H1 (cell line): ENCODE results near the gene GPR39. TPM values are rescaled to one million over a fixed set of nuclear protein-coding genes. Genes with fewer than 3 reads are reported as not detected.
A peak's percentile ranks its signal among the peaks of the same experiment; 100 is the strongest.

Experiments used
- CEBPB ChIP-seq: IDR thresholded peaks from 2 replicates; pipeline ENCODE4 v1.6.1; 2012; ENCODE audit warnings: low read depth, low read length
- CTBP2 ChIP-seq: IDR thresholded peaks from 2 replicates; pipeline ENCODE4 v1.7.0; 2011; ENCODE audit warnings: borderline replicate concordance, mild to moderate bottlenecking, moderate library complexity, mixed read lengths, low read length; ENCODE audit not compliant: insufficient read depth, insufficient read length
- EZH2 ChIP-seq: fragments of 200-600 bp; sonication (generic); IDR thresholded peaks from 2 replicates; pipeline ENCODE4 v1.7.1; 2012; ENCODE audit warnings: low read depth, mild to moderate bottlenecking, moderate library complexity, low read length, inconsistent platforms; ENCODE audit not compliant: severe bottlenecking
- JUND ChIP-seq: IDR thresholded peaks from 2 replicates; pipeline ENCODE4 v1.6.1; 2011; ENCODE audit warnings: mild to moderate bottlenecking, improper control_type of control experiment, low read length
- KDM1A ChIP-seq: fragments of 200-600, 300-600 bp; sonication (generic); IDR thresholded peaks from 2 replicates; pipeline ENCODE4 v1.7.1; 2016; ENCODE audit warnings: mild to moderate bottlenecking, low read length, borderline replicate concordance
- POLR2A ChIP-seq, 2 experiments: IDR thresholded peaks; 1 replicate in 1 of 2; 2 replicates in 1 of 2; pipeline ENCODE4 v1.6.1; 2011; ENCODE audit warnings: low read depth in 2 of 2, low read length in 2 of 2, mild to moderate bottlenecking in 2 of 2; ENCODE audit errors: control extremely low read depth in 1 of 2
- POU5F1 ChIP-seq: IDR thresholded peaks from 2 replicates; pipeline ENCODE4 v1.6.1; 2011; ENCODE audit warnings: low read depth, mild to moderate bottlenecking, low read length, moderate library complexity
- RXRA ChIP-seq: IDR thresholded peaks from 2 replicates; pipeline ENCODE4 v1.6.1; 2011; ENCODE audit warnings: low read depth, mild to moderate bottlenecking, low read length, moderate library complexity; ENCODE audit not compliant: insufficient read depth
- SP1 ChIP-seq: IDR thresholded peaks from 2 replicates; pipeline ENCODE4 v1.6.1; 2011; ENCODE audit warnings: low read depth, low read length
- TAF1 ChIP-seq: IDR thresholded peaks from 2 replicates; pipeline ENCODE4 v1.6.1; 2011; ENCODE audit warnings: mild to moderate bottlenecking, low read depth, low read length
- TEAD4 ChIP-seq: IDR thresholded peaks from 2 replicates; pipeline ENCODE4 v1.6.1; 2012; ENCODE audit warnings: low read depth, low read length, inconsistent platforms, mixed read lengths
- YY1 ChIP-seq: IDR thresholded peaks from 2 replicates; pipeline ENCODE4 v1.6.1; 2011; ENCODE audit warnings: low read depth, mild to moderate bottlenecking, low read length
- polyA plus RNA-seq, 7 experiments: library from polyadenylated mRNA; depleted of rRNA in 3 of 7; stranded (reverse) in 5 of 7; unstranded in 2 of 7; fragments of >200 nt in 5 of 7; fragments of 200-250 nt in 2 of 7; gene quantifications; 1 replicate in 5 of 7; 2 replicates in 1 of 7; 4 replicates in 1 of 7; pipeline versions ENCODE4 v1.2.1 to v1.2.3, GENCODE V29; 2011 to 2013; ENCODE audit warnings: missing spikeins in 2 of 7, mixed read lengths in 2 of 7
- total RNA-seq: library from RNA; stranded (reverse); fragmentation: NEBNext Ultra II Directional; extraction: Animal tissue kit (Norgen Biotek cat#: 25700); gene quantifications from 2 replicates; pipeline ENCODE4 v1.2.1, GENCODE V29; 2021
- TF ChIP-seq, protein P1 (sequence below): IDR thresholded peaks from 2 replicates; pipeline ENCODE4 v1.6.1; 2012; ENCODE audit warnings: low read length, inconsistent platforms

The GPR39 gene
- total and polyA plus RNA-seq, 2 of the 8 experiments (the other 6 are each of a cell fraction or from before 2014, with no cell fraction given) = 0.63 to 2.7 TPM

DNA sequence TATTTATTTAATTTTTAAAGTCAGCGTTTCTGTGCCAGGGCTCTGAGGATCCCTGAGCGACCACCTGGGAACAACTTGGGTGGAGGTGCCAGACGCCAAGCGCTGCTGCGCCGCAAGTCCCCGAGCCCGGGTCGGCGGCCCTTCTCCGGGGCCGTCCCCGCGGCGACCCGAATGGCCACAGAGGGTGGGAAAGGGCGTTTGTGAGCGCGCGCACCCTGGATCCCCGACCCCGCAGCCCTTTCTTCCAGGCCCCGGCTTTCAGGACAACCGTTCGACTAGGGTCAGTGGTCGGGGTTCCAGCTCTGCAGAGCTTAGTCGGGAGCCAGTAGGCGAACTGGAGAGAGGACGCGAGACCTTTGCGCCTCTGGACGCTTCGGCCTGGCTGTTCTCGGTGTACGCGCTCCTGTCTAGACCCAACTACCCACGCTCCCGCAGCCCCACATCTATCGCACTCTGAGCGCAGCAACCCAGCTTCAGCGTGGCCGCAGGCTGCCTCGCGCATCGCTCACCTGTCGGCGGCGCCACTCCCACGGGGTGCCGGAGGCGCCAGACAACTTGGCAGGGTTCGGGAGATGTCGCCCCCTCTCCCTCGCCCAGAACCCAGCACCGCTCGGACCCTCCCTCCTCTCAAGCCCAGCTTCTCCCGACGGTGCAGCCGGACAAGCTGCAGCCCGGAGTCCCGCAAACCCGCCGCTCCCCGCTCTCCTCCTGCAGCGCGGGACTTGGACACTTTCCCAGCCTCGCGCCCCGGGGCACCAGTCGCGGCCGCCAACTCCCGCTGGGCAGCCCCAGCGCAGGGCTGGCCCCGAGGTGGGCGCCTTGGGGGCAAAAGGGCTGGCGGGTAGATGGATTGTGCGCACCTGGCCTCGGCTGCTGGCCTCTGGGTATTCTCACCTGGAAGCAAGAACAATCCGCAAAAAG is 252.6 kb downstream of the GPR39 start (continued):
- TF ChIP-seq, protein P1, sequence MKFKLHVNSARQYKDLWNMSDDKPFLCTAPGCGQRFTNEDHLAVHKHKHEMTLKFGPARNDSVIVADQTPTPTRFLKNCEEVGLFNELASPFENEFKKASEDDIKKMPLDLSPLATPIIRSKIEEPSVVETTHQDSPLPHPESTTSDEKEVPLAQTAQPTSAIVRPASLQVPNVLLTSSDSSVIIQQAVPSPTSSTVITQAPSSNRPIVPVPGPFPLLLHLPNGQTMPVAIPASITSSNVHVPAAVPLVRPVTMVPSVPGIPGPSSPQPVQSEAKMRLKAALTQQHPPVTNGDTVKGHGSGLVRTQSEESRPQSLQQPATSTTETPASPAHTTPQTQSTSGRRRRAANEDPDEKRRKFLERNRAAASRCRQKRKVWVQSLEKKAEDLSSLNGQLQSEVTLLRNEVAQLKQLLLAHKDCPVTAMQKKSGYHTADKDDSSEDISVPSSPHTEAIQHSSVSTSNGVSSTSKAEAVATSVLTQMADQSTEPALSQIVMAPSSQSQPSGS = no peak
- TF ChIP-seq TEAD4 (no peak), POU5F1 (no peak), CEBPB (no peak), KDM1A (no peak), SP1 (no peak), RXRA (no peak), POLR2A (IDR thresholded peaks at IDR 0.05; ENCODE audit: control extremely low read depth in 1 of 2, low read depth in 2 of 2, low read length in 2 of 2) (no peak), YY1 (no peak), JUND (no peak), TAF1 (no peak), CTBP2 (peak; percentile 5), EZH2 (peak; percentile 26)
